Astrocyte of the cerebellum (primary cell): ENCODE results near the gene TMEFF2.

Experiments used
- DNase-seq: peaks from one replicate; pipeline ENCODE4 v3.0.0-alpha.2; 2011; ENCODE audit warnings: low read depth
- H3K4me3 ChIP-seq: 2 replicates; pipeline ENCODE4 v1.5.1; 2011; ENCODE audit warnings: mild to moderate bottlenecking, low read depth, low read length, moderate library complexity
- in situ Hi-C: cut with HindIII; loops from 2 replicates; pipeline ENCODE4 v1.10.0; 2017; ENCODE audit warnings: low sequenced_read_pairs
- TF ChIP-seq, protein P1 (sequence below): IDR thresholded peaks from 2 replicates; pipeline ENCODE4 v1.5.1; 2012; ENCODE audit warnings: low read length, low read depth, moderate library complexity, mild to moderate bottlenecking; ENCODE audit errors: missing control alignments

TMEFF2 gene

DNA sequence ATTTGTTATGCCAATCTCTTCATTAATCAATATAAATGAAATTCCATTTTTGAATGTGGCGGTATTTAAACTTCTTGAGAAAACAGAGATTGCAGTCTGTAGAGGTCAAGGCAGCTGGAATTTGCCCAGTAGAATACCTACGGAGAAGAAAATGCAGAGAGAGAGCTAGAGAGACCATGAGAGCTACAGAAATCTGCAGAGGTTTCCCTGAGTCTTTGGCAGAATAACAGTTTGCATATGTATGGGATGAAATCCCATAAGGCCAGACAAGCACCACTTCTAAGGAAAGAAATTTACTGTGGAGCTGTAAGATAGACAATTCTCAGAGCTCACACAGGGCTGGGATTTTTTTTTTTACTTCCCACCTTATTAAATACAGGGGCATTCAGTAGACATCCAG, 23.6 kb upstream of the TMEFF2 start:
- in situ Hi-C loops = no loop called here
- TF ChIP-seq, protein P1, sequence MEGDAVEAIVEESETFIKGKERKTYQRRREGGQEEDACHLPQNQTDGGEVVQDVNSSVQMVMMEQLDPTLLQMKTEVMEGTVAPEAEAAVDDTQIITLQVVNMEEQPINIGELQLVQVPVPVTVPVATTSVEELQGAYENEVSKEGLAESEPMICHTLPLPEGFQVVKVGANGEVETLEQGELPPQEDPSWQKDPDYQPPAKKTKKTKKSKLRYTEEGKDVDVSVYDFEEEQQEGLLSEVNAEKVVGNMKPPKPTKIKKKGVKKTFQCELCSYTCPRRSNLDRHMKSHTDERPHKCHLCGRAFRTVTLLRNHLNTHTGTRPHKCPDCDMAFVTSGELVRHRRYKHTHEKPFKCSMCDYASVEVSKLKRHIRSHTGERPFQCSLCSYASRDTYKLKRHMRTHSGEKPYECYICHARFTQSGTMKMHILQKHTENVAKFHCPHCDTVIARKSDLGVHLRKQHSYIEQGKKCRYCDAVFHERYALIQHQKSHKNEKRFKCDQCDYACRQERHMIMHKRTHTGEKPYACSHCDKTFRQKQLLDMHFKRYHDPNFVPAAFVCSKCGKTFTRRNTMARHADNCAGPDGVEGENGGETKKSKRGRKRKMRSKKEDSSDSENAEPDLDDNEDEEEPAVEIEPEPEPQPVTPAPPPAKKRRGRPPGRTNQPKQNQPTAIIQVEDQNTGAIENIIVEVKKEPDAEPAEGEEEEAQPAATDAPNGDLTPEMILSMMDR = no peak
- H3K4me3 ChIP-seq = no peak overlapping the region
- no peak for DNase-seq

DNA sequence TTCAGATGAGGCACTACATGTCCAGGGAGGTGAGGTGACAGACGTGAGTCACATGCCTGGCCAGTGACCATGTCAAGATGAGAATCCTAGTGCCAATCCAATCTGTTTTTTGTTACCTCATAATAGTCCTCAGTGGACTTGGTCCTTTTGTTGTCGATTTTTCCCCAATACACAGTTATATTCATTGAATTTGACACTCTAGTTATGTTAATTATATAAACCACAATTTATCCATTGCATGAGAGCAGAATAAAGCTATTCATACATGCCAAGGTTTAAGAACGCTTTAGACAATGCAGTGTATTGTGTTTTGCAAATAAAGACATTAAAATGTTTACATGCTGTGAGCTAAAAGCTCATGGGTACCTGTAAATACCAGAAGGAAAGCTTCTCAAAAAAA, 21.6 kb upstream of the TMEFF2 start:
- in situ Hi-C loops = no loop called here
- H3K4me3 ChIP-seq = no peak overlapping the region
- no peak for DNase-seq
- TF ChIP-seq, protein P1 = no peak

DNA sequence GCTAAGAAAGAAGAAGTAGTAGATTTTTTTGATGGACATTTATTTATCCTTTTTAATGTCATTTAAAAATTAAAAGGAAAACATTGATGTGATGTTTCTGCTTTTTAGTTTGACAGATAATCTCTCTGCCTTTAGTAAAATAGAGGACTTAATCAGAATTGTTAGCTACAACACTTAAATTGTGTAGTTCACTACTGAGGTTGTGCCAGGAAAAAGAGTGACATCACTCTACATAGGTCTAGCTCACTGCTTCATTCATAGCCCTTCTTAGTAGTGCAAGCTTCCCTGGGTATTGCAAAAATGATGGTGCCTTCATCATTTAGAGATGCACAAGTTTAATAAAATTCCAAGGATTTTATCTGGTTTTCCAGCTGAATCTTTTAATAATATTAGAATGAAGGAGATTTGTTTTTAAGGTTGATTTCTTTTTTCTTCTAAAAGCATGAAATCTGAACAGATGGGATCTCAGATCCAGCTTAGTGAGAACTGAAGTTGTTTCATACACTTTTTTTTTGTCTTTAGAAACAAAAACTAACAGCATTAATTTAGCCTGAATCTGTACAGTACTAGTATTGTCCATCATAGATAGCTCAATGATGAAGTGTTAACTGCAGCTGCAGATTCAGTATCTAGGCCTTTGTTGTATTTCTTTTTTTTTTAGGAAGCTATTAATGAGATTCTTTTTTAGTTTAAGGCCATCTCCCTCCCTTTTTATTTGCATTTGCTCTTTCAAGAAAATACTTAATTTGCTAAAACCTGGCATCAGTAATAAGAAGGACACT, 20.6 kb upstream of the TMEFF2 start:
- no peak for DNase-seq
- no peak overlapping the region for H3K4me3 ChIP-seq
- TF ChIP-seq, protein P1 = no peak
- in situ Hi-C loops = no loop called here

DNA sequence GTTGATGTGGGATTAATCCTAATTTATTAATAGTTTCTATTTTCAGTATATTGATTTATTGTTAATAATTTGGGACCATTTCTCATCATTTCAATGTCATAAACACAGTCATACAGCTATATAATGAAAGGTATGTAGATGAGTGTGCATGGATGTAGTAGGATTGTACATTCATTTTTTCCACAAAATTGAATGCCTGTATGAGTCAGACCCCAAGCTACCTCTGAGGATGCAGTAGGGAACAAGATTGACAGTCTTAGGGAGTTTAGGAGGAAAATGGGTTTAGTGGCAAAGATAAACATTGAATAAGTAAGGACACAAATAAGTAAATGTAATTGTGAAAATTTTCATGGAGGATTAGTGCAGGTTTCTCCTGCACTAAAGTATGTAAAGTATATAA, 14.1 kb upstream of the TMEFF2 start:
- no peak for DNase-seq
- H3K4me3 ChIP-seq = no peak overlapping the region

DNA sequence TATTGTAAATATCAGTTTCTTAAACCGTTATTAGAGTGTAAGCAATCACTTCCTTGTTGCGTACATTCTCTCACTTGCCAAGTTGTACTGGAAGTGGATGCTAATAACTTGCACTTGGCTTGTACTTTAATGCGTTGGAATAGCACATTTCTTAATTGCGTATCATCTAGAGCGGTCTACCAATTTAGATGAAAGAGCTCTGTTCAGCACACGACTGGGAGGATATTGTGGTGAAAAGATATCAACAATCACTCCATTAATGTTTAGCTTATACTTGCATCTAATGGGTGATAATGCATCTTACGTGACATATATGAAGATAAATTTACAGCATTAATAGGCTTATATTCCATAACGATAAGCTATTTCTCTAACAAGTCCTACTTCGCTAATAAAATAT, 11.7 kb upstream of the TMEFF2 start:
- H3K4me3 ChIP-seq = no peak overlapping the region
- TF ChIP-seq, protein P1 = no peak
- in situ Hi-C loops = no loop called here
- DNase-seq = no peak

More for the DNA sequence above, 14.1 kb upstream of the TMEFF2 start:
- TF ChIP-seq, protein P1 = no peak
- in situ Hi-C loops = no loop called here

DNA sequence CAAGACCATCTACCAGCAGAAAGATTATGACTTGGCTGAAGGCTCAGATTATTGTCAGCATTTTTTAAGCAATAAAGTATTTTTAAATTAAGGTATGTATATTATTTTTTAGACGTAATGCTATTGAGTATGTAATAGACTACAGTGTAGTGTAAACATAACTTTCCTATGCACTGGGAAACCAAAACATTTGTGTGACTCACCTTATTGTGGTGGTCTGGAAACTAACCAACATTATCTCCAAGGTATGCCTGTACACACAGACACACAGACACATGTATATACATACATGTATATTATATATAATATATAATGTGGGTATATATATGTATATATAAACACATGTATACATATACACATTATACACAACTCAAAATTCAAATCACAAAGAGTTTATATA, 9.1 kb upstream of the TMEFF2 start:
- H3K4me3 ChIP-seq = no peak overlapping the region
- TF ChIP-seq, protein P1 = no peak
- in situ Hi-C loops = no loop called here
- no peak for DNase-seq
